ENCODE measurements around the gene LOC101059915.
"Not testable (repeated sequence)": the region's sequence is repeated elsewhere in the genome, so short reads cannot be mapped to it uniquely, and the experiment has no call there.

LOC101059915 gene

GRCh38 chrX:71676068-71676795 is 8.9 kb downstream of the LOC101059915 start:
- not testable (repeated sequence) for DNase-seq

DNA sequence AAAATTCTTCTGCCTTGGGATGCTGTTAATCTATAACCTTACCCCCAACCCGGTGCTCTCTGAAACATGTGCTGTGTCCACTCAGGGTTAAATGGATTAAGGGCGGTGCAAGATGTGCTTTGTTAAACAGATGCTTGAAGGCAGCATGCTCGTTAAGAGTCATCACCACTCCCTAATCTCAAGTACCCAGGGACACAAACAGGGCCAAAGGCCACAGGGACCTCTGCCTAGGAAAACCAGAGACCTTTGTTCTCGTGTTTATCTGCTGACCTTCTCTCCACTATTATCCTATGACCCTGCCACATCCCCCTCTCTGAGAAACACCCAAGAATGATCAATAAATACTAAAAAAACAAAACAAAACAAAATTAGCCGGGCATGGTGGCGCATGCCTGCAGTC is 9.8 kb downstream of the LOC101059915 start:
- DNase-seq = not testable (repeated sequence)

DNA sequence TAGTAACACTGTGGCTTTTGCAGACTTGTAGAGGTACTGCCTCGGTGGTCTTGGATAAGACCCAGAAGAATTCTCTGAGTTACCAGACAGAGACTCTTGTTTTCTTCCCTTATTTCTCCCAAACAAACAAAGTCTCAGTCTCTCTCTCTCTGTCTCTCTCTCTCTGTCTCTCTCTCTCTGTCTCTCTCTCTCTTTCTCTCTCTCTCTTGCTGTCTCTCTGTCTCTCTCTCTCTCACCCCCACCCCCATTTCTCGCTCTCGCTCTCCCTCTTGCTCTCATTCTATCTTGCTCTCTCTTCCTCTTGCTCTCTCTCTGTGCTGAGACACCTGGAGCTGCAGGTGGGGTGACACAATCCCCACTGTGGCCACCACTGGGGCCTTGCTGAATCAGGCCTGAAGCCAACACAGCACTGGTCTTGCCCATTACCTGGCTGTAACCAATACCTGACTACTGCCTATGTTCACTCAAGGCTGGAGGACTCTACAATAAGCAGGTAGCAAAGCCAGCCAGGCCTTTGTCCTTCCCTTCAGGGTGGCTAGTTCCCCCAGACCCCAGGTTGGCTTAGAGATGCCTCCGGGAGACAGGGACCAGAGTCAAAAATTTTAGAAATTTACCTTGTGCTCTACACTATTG is 12.3 kb downstream of the LOC101059915 start:
- no peak for DNase-seq

DNA sequence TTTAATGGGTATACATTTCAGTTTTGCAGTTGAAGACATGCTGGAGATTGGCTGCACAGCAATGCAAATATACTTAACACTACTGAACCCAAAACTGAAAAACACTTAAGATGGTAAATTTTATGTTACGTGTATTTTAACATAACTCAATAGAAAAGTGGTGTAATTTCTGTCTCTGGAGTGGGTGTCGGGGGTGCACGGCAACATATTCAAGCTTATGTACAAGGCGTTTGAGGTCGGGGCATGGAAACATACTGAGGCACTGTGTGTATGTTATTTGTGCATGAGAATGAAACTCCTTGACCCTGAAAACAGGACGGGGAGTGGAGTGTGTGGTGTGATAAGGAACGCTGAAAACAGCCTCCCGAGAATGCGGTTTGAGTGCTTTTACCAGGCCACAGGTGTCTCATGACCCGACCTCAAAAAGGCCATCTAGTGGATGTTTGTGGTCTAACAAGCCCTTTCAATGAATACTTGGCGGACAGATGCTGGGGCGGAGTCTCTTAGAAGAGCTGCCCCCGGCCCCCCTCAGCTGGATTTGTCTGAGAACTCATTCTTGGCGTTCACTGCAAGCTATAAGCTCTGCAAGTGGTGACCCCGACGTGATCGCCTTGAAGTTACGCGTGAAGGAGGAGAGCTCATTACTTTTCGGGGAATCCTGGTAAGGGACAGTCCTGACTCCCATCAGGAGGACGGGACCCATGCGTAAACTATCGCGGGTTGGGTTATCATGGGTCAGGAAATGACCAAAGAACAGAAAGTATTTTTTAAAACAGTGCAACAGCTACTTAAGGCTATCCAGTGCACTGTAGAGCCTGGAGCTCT is 29.5 kb downstream of the LOC101059915 start:
- DNase-seq = not testable (repeated sequence)

GRCh38 chrX:71697466-71698298 is 30.3 kb downstream of the LOC101059915 start:
- DNase-seq = not testable (repeated sequence)

DNA sequence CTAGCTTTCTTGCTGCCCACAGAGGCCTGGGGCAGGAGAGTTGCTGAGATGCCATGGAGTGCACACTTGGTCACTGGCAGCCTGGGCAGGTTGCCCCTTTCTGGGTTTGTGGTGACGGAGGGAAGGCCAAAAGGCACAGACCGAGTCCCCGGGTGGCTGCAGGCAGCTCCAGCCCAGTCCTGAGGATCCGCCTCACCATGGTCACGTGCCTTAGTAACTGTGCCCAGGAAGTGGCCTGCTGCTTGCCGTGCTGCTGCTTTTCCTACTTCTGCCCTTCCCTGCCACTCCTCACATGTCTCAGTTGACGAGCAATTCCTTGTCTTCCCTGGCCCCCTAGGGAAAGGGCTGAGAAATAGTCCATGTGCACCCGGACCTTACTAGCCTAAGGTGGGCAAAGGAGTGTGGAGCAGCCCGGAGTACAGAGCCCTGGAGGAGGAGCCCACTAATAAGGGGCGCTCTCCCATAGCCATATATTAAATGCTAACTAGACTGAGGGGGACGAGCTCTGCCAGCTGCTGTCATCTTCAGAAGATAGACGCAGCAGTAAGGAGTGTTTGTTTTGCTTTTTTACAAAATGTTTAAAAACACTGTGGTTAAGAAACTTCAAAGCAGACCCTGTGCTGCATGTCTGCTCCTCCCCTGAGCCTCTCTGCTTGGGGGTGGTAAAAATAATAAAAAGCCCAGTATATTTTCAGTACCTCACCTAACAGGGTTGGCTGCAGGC is 31.1 kb downstream of the LOC101059915 start:
- not testable (repeated sequence) for DNase-seq

- not testable (repeated sequence) for DNase-seq
Observed at GRCh38 chrX:71699023-71699344, 31.6 kb downstream of the LOC101059915 start.

DNA sequence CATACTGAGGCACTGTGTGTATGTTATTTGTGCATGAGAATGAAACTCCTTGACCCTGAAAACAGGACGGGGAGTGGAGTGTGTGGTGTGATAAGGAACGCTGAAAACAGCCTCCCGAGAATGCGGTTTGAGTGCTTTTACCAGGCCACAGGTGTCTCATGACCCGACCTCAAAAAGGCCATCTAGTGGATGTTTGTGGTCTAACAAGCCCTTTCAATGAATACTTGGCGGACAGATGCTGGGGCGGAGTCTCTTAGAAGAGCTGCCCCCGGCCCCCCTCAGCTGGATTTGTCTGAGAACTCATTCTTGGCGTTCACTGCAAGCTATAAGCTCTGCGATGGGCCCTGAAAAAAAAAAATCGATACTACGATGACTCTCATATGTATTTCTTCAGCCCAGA is 35.5 kb downstream of the LOC101059915 start:
- DNase-seq = not testable (repeated sequence)

DNA sequence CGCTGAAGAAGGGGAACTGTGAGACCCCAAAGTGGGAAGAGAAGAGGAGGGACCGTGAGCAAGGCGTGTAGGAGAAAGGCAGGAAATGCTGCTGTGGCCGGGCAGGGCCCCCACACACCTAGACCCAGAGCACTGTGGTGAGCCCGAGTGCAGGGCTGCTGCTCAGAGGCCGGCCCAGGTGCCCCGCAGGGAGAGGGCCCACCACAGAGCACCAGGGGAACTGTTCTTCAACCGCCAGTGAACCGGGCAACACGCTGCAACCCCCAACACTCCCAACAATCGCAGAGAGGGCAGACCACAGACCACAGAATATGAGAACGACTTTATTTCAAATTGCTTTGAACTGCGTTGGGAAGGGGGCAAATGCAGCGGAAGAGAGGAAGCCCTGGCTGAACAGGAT is 46.7 kb downstream of the LOC101059915 start:
- not testable (repeated sequence) for DNase-seq

GRCh38 chrX:71715551-71715950 is 48.2 kb downstream of the LOC101059915 start:
- not testable (repeated sequence) for DNase-seq

- not testable (repeated sequence) for DNase-seq
Observed at GRCh38 chrX:71716323-71716722, 49.0 kb downstream of the LOC101059915 start.

DNA sequence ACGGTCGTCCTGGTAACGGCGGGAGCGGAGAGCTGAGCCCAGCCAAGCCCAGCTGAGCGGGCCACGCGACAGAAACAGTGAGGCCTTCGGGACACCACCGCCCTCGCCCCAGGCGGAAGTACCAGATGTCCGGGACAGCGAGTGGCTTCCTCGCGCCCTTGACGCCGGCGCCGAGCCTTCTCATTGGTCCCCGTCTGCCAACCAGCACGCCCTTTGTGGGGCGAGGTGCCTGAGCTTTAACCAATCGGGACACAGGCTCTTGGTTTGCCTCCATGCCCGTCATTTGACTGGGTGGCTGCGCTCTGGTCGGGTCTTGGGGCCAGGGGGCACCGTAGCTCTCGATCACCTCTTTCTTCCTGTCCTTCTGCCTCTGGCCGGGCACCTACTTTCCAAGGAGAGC is 50.8 kb downstream of the LOC101059915 start, which contains the start of gene CXorf49:
TSS of gene CXorf49 (minus strand) at position 101 of the 400 bp plus-strand sequence. CDS start 134 bp downstream, outside the sequence.
- DNase-seq = not testable (repeated sequence)

- not testable (repeated sequence) for DNase-seq
Observed at GRCh38 chrX:71719195-71719594, 51.8 kb downstream of the LOC101059915 start.

GRCh38 chrX:71720289-71720886 is 53.0 kb downstream of the LOC101059915 start:
- not testable (repeated sequence) for DNase-seq
